GM18526 (cell line): ENCODE results near the gene GIMAP1.

Experiments
- POLR2A ChIP-seq: IDR thresholded peaks from 3 replicates; pipeline ENCODE4 v1.6.1; 2011; ENCODE audit not compliant: insufficient read length; ENCODE audit errors: extremely low read depth

GIMAP1 gene

DNA sequence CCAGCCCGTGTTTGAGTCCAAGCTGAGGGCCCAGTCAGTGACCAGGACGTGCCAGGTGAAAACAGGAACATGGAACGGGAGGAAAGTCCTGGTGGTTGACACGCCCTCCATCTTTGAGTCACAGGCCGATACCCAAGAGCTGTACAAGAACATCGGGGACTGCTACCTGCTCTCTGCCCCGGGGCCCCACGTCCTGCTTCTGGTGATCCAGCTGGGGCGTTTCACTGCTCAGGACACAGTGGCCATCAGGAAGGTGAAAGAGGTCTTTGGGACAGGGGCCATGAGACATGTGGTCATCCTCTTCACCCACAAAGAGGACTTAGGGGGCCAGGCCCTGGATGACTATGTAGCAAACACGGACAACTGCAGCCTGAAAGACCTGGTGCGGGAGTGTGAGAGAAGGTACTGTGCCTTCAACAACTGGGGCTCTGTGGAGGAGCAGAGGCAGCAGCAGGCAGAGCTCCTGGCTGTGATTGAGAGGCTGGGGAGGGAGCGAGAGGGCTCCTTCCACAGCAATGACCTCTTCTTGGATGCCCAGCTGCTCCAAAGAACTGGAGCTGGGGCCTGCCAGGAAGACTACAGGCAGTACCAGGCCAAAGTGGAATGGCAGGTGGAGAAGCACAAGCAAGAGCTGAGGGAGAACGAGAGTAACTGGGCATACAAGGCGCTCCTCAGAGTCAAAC is 26.0 kb downstream of the GIMAP1 start:
- TF ChIP-seq POLR2A, result no peak

DNA sequence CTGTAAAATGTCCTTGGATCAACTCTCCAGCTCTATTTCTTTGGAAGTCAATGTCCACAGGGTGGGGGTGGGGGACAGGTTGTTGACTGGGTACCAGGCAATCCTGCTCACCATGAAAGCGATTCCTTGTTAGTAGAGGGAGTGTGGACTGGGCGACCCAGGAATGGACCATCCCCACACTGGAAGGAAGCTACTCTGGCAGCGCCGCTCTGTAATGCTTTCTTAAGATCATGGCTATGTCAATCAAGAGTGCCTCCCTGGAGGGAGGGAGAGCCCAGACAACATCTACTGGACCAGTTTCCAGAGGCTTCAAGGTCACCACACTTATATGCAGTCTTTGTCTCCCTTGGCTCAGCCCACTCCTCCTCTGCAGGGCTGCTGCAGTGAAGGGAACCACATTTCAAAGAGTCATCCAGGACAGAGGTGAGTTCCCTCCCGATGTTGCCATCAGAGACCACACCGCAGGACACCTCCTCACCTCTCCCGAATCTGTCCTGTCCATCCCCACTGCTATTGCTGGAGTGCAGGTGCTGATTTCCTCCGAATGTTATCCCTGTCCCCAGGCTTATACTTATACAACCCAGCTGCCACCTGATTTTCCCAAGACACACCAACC is 27.7 kb downstream of the GIMAP1 start:
- TF ChIP-seq POLR2A, result no peak

DNA sequence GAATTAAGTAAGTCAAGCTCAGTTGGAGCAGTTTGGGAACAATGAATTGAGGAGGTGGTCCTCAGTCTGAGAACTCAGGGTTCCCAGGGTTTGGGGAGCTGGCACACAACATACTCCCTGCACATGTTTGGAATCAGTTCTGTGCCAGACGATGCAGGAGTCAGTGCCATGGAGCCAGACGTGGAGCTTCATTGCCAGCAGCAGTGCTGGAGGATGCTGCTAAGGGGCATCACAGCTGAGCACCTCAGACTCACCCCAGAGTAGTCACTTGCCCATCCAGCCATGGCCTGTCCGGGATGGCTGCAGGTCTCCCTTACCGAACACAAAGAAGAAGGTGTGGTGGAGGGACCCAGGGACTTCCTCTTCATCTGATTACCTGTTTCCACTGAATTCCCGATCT is 28.7 kb downstream of the GIMAP1 start:
- TF ChIP-seq POLR2A, result no peak

DNA sequence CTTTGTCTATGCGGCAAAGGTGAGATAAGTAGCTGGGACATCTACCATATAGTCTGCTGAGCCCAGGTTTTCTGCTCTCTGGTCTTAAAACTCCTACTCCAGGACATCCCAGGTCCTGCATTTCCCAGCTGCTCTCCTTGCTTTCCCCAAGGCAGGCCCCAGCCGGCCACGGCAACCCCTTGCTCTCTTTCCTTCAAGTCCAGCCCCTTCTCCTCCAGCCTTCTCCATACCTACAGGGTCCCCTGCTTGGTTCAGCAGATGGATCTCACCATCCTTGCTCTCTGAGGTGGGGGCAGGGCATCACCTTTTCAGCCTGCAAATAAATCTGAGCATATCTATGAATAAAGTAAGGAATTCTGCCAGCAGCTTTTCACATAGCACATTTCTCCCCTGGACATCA is 29.5 kb downstream of the GIMAP1 start:
- no peak for TF ChIP-seq POLR2A

DNA sequence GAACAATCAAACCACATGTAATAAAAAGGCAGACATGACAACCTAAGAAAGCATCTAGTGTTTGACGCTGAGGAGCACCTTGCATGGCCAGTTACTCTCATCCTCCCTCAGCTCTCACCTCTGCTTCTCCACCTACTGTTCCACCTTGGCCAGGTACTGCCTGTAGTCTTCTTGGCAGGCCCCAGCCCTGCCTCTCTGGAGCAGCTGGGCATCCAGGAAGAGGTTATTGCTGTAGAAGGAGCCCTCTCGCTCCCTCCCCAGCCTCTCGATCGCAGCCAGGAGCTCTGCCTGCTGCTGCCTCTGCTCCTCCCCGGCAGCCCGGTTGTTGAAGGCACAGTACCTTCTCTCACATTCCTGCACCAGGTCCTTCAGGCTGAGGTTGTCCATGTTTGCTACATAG is 30.5 kb downstream of the GIMAP1 start:
- no peak for TF ChIP-seq POLR2A

DNA sequence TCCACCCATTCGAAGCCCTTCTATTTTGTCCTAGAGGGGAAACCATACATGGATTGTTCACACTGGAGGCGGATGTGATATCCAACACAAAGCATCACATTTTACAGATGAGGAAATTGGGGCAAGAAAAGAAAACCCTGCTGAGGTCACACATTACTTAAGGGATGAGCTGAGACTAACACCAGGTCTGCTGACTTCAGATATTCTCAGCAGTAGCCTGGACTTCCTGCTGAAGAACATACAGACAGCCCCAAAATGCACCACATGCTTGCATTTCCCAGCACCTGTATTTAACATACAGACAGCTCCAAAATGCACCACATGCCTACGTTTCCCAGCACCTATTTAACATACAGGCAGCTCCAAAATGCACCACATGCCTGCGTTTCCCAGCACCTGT is 32.0 kb downstream of the GIMAP1 start:
- no peak for TF ChIP-seq POLR2A

DNA sequence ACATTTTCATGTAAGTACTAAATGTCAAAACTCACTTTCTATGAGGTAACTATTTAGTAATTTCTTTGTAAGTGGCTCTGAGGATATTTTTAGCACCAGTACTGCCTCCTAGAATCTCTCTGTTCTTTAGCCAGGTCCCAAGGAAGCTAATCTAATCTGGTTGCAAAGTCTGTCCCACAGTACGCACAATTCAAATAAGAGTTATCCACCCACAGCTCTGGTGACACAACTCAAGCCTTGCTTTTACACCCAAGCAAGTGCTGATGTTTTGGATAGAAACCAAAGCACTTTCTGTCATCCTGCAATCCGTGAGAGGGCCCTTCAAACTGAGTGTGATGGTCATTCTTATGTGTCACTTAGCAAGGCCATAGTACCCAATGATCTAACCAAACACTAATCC is 35.3 kb downstream of the GIMAP1 start:
- no peak for TF ChIP-seq POLR2A

DNA sequence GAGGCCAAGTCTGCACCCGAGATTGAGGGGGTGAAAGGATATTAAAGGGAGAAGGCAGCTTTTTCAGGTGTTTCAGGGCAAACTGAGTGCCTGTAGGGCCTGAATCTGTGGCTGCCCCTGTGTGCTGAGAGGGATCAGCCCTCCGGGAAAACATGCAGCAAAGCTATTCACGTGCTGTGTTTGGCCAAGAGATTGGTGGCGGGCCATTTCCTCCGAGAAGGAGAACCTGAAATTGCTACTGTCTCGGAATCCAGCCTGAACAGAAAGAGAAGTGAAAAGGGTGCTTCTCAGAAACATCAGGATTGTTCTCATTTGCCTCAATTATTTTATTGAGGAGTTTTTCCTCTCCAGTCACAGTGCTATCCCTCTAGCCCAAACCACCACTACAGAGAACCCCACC is 36.8 kb downstream of the GIMAP1 start:
- no peak for TF ChIP-seq POLR2A

DNA sequence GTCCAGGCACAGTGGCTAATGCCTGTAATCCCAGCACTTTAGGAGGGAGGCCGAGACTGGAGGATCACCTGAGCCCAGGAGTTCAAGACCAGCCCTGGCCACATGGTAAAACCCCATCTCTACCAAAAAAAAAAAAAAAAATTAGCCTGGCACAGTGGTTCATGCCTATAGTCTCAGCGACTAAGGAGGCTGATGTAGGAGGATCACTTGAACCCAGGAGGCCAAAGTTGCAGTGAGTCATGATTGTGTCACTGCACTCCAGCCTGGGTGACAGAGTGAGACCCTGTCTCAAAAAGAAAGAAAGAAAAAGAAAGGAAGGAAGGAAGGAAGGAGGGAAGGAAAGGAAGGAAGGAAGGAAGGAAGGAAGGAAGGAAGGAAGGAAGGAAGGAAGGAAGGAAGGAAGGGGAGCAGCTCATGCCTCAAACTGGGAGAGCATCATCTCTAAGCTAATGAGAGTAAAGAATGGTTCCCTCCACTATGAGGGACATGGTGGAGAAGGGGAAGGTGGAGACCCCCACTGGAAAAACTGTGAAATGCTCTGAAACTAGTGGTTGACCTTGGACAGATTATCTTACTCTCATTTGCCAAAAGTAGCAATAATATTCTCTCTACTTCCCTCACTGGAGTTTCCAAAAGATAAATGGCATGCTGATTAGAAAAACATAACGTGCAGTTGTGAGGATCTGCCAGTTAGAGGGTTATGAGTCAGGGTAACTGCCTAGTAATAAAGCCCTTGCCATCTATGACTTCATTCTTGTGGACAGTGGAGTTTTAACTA is 37.6 kb downstream of the GIMAP1 start:
- TF ChIP-seq POLR2A, result no peak

DNA sequence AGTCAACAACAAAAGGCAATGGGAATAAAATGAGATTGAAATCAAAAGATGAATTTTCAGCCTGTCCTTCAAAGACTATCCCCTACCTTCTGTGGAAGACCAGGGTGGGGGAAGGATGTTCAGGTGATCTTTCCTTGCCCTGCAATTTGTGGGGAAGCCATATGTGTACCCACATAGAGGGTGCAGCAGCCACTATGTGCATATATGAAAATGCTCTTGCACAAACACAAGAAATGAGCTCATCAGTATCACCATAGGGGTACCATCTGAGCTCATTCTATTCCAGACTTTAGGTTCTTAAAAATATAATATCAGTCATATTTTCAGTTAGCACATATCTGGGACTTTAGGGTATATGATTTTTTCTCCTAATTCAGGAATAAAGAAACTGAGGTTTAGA is 38.5 kb downstream of the GIMAP1 start:
- TF ChIP-seq POLR2A, result no peak

DNA sequence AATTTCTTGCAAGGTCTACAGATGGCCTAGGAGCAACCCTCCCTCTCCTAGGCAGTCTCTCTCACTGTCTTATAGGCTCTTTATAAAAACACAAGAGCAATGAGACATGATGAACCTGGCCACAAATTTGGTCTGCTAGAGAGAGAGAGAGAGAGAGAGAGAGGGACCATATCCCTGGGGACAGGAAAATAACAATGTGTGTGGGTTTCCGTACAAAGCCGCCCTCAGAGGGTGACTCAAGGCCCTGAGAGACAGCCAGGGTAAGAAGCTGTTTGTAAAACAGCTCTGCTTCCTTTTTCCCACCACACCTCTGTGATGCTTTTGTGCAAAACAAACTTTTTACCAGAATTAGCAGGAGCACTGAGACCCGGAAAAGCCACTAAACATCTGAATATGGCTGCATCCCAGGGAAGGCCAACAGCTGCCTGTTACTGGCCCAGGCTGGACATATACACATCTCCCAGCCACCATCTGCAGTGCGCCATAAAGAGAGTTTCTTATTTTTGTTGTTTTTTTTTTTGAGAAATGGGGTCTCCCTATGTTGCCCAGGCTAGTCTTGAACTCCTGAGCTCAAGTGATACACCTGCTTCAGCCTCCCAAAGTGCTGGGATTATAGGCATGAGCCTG is 39.2 kb downstream of the GIMAP1 start:
- TF ChIP-seq POLR2A, result no peak

DNA sequence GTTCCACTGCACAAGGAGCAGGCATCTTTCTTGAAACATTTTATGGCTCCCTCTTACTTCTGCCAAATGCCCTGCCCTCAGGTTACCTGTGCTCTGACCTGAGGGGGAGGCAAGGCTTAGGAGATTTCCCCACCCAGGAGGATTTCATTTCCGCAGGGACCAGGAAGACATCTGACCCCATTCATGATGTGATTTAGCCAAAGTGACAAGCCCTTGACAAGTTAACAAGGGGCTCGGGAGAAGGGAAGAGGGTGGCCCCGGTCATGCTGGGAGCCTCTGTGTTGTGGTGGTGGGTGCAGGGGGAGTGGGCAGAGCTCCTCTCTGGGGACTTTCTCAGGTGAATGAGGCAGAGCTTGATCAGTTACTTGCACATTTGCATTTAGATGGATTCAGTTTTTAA is 39.8 kb downstream of the GIMAP1 start:
- TF ChIP-seq POLR2A, result no peak

DNA sequence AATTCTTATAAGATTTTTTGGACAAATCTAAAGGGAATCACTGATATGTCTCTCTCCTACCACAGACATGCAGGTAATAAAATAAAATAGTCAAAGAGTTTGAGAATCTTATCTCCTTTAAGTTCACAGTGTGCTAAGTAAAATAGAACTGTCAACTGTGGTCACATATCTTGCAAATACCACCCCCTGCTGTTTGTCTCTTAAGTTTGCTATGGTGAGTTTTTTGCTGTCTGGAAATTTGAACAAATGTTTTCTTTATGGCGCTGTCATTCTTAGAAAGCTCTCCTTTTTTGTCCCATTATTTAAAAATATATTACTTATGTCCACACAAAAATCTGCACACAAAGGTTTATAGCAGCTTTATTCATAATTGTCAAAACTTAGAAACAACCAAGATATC is 40.4 kb downstream of the GIMAP1 start:
- TF ChIP-seq POLR2A, result no peak

DNA sequence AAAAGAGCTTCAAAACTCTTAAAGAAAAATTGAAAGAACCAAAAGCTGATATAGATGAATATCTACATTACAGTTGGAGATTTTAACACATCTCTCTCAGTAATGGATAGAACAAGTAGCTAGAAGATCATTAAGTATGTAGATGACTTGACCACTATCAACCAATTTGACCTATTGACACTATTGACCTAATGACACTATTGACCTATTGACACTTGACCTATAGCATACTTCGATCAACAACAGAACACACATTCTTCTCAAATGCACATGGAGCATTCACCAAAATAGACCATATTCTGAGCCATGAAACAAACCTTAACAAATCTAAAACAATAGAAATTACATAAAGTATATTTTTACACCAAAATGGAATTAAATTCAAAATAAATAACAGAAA is 43.1 kb downstream of the GIMAP1 start:
- no peak for TF ChIP-seq POLR2A

DNA sequence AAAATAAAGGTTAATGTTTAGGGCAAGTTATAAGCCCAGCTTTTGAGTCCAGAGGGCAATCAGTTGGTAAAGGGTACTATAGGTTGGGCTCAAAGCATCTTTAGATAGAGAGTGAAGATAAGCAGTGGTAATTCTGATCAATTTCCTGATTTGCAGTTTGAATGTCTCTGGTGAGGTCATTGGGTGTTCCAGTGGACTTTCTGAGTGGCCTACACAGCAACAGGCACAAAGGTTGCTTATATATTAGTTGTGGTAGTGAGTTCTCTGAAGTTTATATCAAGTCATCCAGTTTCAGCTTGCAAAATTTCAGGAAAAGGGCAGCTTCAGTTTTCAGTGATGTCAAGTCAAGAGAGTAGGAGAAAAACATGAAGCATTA is 49.9 kb downstream of the GIMAP1 start:
- no peak for TF ChIP-seq POLR2A

DNA sequence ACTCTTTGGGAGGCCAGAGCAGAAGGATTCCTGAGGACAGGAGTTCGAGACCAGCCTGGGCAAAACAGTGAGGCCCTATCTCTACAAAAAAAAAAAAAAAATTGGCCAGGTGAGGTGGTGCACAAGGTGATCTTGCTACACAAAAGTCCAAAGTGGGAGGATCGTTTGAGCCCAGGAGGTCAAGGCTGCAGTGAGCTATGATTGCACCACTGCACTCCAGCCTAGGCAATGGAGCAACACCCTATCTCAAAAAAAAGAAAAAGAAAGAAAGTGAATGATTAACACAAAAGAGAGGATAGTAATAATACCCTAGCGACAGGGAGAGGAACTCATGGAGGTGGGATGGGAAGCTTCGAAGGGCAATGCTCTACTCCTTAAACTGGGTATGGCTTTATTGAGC is 53.4 kb downstream of the GIMAP1 start:
- no peak for TF ChIP-seq POLR2A
